ENCODE results near the gene HMGN3. TPM values are rescaled to one million over a fixed set of nuclear protein-coding genes. Genes with fewer than 3 reads are reported as not detected.

The HMGN3 gene
- total and polyA plus RNA-seq, 2 of the 13 experiments (the other 11 are each of a cell fraction or from before 2014, with no cell fraction given), result 67.9 to 145 TPM

DNA sequence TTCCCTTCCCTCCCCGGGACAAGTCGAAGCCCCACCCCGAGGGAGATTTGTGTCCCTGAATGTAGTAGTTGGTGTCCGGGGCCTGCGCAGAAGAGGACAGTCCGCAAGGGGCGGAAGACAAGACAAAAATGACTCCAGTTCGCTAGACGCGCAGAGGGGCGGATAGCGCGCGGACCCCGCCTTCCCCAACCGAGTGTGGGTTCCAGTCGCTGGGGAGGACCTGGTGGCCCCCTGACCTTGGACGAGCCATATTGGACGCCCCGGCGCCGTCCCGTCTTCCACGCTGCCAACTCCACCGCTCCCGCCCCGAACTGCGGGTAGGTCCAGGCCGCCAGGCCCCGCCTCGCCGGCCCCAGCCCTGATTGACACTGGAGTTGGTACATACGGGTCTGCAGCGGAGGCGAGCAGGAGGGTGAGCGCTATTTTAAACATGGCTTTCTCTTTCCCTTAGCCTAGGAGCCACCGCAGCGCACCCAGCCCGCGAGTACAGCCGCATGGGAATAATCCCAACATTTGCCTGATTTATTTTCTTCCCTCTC lies 802 bp downstream of the HMGN3 start (continued):
- TF ChIP-seq ZNF660 (CRISPR knock-in tag; IDR thresholded peaks at IDR 0.05; ENCODE audit: borderline replicate concordance, low read depth), result no peak
- TF ChIP-seq JUND (CRISPR knock-in tag; IDR thresholded peaks at IDR 0.05), result 0 out of 2 replicates have a peak, but pooled peaks have one; percentile 17
- TF ChIP-seq CBX5 (CRISPR knock-in tag; IDR thresholded peaks at IDR 0.05; ENCODE audit: borderline replicate concordance), result no peak
- 0 out of 2 replicates have a peak, but pooled peaks have one; percentile 23 for TF ChIP-seq PHF20 (CRISPR knock-in tag; IDR thresholded peaks at IDR 0.05)
- no peak for TF ChIP-seq ONECUT2 (CRISPR knock-in tag; IDR thresholded peaks at IDR 0.05)
- no peak for TF ChIP-seq EZH2 (conservative IDR thresholded peaks at IDR 0.05; ENCODE audit: low read depth, low read length)
- peak; percentile 50 for TF ChIP-seq RXRB (CRISPR knock-in tag; IDR thresholded peaks at IDR 0.05; ENCODE audit: borderline replicate concordance)
- no peak for TF ChIP-seq CAMTA2 (CRISPR knock-in tag; IDR thresholded peaks at IDR 0.05; ENCODE audit: borderline replicate concordance)
- no peak for TF ChIP-seq PRPF4 (IDR thresholded peaks at IDR 0.05; ENCODE audit: low read depth, low read length, poor library complexity, severe bottlenecking)
- TF ChIP-seq NBN (conservative IDR thresholded peaks at IDR 0.05), result no peak
- peak; percentile 37; the same call in 1 of the 2 replicates for TF ChIP-seq PPARG (CRISPR knock-in tag; conservative IDR thresholded peaks at IDR 0.05)
- TF ChIP-seq MATR3 (CRISPR knock-in tag; IDR thresholded peaks at IDR 0.05), result no peak
- TF ChIP-seq SMARCC2 (IDR thresholded peaks at IDR 0.05), result no peak
- TF ChIP-seq, protein P1, sequence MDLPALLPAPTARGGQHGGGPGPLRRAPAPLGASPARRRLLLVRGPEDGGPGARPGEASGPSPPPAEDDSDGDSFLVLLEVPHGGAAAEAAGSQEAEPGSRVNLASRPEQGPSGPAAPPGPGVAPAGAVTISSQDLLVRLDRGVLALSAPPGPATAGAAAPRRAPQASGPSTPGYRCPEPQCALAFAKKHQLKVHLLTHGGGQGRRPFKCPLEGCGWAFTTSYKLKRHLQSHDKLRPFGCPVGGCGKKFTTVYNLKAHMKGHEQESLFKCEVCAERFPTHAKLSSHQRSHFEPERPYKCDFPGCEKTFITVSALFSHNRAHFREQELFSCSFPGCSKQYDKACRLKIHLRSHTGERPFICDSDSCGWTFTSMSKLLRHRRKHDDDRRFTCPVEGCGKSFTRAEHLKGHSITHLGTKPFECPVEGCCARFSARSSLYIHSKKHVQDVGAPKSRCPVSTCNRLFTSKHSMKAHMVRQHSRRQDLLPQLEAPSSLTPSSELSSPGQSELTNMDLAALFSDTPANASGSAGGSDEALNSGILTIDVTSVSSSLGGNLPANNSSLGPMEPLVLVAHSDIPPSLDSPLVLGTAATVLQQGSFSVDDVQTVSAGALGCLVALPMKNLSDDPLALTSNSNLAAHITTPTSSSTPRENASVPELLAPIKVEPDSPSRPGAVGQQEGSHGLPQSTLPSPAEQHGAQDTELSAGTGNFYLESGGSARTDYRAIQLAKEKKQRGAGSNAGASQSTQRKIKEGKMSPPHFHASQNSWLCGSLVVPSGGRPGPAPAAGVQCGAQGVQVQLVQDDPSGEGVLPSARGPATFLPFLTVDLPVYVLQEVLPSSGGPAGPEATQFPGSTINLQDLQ (CRISPR knock-in tag; IDR thresholded peaks at IDR 0.05), result no peak
- no peak for TF ChIP-seq ZNF17 (CRISPR knock-in tag; IDR thresholded peaks at IDR 0.05)
- TF ChIP-seq MYNN (CRISPR knock-in tag; IDR thresholded peaks at IDR 0.05; ENCODE audit: low read depth), result no peak; the same call in 1 of the 2 replicates
- TF ChIP-seq, protein P2, sequence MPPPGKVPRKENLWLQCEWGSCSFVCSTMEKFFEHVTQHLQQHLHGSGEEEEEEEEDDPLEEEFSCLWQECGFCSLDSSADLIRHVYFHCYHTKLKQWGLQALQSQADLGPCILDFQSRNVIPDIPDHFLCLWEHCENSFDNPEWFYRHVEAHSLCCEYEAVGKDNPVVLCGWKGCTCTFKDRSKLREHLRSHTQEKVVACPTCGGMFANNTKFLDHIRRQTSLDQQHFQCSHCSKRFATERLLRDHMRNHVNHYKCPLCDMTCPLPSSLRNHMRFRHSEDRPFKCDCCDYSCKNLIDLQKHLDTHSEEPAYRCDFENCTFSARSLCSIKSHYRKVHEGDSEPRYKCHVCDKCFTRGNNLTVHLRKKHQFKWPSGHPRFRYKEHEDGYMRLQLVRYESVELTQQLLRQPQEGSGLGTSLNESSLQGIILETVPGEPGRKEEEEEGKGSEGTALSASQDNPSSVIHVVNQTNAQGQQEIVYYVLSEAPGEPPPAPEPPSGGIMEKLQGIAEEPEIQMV (CRISPR knock-in tag; IDR thresholded peaks at IDR 0.05; ENCODE audit: low read depth), result peak; percentile 69; the same call in 1 of the 2 replicates
- no peak for TF ChIP-seq SP5 (CRISPR knock-in tag; IDR thresholded peaks at IDR 0.05; ENCODE audit: borderline replicate concordance, low read depth)
- no peak for TF ChIP-seq LCORL (IDR thresholded peaks at IDR 0.05)
- peak; percentile 73; the same call in 1 of the 2 replicates for TF ChIP-seq LCORL (CRISPR knock-in tag; IDR thresholded peaks at IDR 0.05)
- peak; percentile 39; the same call in 1 of the 2 replicates for TF ChIP-seq NCOA2 (CRISPR knock-in tag; IDR thresholded peaks at IDR 0.05)
- TF ChIP-seq, protein P3, sequence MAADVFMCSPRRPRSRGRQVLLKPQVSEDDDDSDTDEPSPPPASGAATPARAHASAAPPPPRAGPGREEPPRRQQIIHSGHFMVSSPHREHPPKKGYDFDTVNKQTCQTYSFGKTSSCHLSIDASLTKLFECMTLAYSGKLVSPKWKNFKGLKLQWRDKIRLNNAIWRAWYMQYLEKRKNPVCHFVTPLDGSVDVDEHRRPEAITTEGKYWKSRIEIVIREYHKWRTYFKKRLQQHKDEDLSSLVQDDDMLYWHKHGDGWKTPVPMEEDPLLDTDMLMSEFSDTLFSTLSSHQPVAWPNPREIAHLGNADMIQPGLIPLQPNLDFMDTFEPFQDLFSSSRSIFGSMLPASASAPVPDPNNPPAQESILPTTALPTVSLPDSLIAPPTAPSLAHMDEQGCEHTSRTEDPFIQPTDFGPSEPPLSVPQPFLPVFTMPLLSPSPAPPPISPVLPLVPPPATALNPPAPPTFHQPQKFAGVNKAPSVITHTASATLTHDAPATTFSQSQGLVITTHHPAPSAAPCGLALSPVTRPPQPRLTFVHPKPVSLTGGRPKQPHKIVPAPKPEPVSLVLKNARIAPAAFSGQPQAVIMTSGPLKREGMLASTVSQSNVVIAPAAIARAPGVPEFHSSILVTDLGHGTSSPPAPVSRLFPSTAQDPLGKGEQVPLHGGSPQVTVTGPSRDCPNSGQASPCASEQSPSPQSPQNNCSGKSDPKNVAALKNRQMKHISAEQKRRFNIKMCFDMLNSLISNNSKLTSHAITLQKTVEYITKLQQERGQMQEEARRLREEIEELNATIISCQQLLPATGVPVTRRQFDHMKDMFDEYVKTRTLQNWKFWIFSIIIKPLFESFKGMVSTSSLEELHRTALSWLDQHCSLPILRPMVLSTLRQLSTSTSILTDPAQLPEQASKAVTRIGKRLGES (CRISPR knock-in tag; IDR thresholded peaks at IDR 0.05; ENCODE audit: borderline replicate concordance), result no peak
- TF ChIP-seq, protein P4, sequence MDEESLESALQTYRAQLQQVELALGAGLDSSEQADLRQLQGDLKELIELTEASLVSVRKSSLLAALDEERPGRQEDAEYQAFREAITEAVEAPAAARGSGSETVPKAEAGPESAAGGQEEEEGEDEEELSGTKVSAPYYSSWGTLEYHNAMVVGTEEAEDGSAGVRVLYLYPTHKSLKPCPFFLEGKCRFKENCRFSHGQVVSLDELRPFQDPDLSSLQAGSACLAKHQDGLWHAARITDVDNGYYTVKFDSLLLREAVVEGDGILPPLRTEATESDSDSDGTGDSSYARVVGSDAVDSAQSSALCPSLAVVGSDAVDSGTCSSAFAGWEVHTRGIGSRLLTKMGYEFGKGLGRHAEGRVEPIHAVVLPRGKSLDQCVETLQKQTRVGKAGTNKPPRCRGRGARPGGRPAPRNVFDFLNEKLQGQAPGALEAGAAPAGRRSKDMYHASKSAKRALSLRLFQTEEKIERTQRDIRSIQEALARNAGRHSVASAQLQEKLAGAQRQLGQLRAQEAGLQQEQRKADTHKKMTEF (CRISPR knock-in tag; IDR thresholded peaks at IDR 0.05), result peak; percentile 39; the same call in 1 of the 2 replicates
- TF ChIP-seq ZNF782 (CRISPR knock-in tag; IDR thresholded peaks at IDR 0.05; ENCODE audit: borderline replicate concordance), result no peak

Measured in HepG2 (cell line).